Endothelial cell (in vitro differentiated cells): ENCODE data around the gene NOS3. TPM values are rescaled to one million over a fixed set of nuclear protein-coding genes. Genes with fewer than 3 reads are reported as not detected.
A peak's percentile ranks its signal among the peaks of the same experiment; 100 is the strongest.

Source experiments
- DNase-seq: peaks from one replicate; pipeline ENCODE4 v3.0.0; 2021; ENCODE audit warnings: low spot score
- H3K27ac Mint-ChIP-seq: one replicate; pipeline ENCODE4 v1.8.0; 2021; ENCODE audit warnings: mixed read lengths, inconsistent platforms; ENCODE audit not compliant: unreplicated experiment
- H3K27me3 Mint-ChIP-seq: one replicate; pipeline ENCODE4 v1.8.0; 2021; ENCODE audit warnings: mild to moderate bottlenecking, moderate library complexity, mixed read lengths, inconsistent platforms; ENCODE audit not compliant: unreplicated experiment
- H3K36me3 Mint-ChIP-seq: one replicate; pipeline ENCODE4 v1.8.0; 2021; ENCODE audit warnings: mild to moderate bottlenecking, low read depth, mixed read lengths, inconsistent platforms; ENCODE audit not compliant: unreplicated experiment
- H3K4me1 Mint-ChIP-seq: one replicate; pipeline ENCODE4 v1.8.0; 2021; ENCODE audit warnings: mild to moderate bottlenecking, mixed read lengths, inconsistent platforms; ENCODE audit not compliant: unreplicated experiment
- H3K4me3 Mint-ChIP-seq: one replicate; pipeline ENCODE4 v1.8.0; 2021; ENCODE audit warnings: mild to moderate bottlenecking, mixed read lengths, inconsistent platforms; ENCODE audit not compliant: unreplicated experiment
- H3K9me3 Mint-ChIP-seq: one replicate; pipeline ENCODE4 v1.8.0; 2021; ENCODE audit warnings: mixed read lengths, inconsistent platforms; ENCODE audit not compliant: unreplicated experiment
- CTCF ChIP-seq: fragments of 200-600 bp; sonication (generic); IDR thresholded peaks from one replicate; pipeline ENCODE4 v1.5.0; 2021; ENCODE audit warnings: antibody characterized with exemption; ENCODE audit not compliant: unreplicated experiment
- total RNA-seq: library from RNA; stranded (reverse); fragmentation: NEBNext Ultra II Directional; extraction: Animal tissue kit (Norgen Biotek cat#: 25700); gene quantifications from one replicate; pipeline ENCODE4 v1.2.1, GENCODE V29; 2021; ENCODE audit not compliant: unreplicated experiment

NOS3 gene
- total RNA-seq, 1 donor from 2014 or later = 102 TPM

GRCh38 chr7:150955519-150956394 lies 35.1 kb upstream of the NOS3 start:
- H3K36me3 Mint-ChIP-seq = no peaks in the 10 kb centered on the region
- no peak for DNase-seq
- H3K27me3 Mint-ChIP-seq = peaks cover 9% of the 10 kb centered on the region
- peaks cover 30% of the 10 kb centered on the region for H3K4me1 Mint-ChIP-seq
- H3K9me3 Mint-ChIP-seq = no peaks in the 10 kb centered on the region
- no peak for TF ChIP-seq CTCF
- H3K4me3 Mint-ChIP-seq = no peak overlapping the region
- no peak overlapping the region for H3K27ac Mint-ChIP-seq

GRCh38 chr7:150956395-150957132 lies 34.3 kb upstream of the NOS3 start:
- no peak for DNase-seq
- H3K4me1 Mint-ChIP-seq = peaks cover 30% of the 10 kb centered on the region
- TF ChIP-seq CTCF = no peak
- H3K27ac Mint-ChIP-seq = no peak overlapping the region
- no peaks in the 10 kb centered on the region for H3K36me3 Mint-ChIP-seq
- H3K9me3 Mint-ChIP-seq = no peaks in the 10 kb centered on the region
- H3K4me3 Mint-ChIP-seq = no peak overlapping the region
- peaks cover 9% of the 10 kb centered on the region for H3K27me3 Mint-ChIP-seq

GRCh38 chr7:150957133-150958020 lies 33.4 kb upstream of the NOS3 start:
- no peaks in the 10 kb centered on the region for H3K9me3 Mint-ChIP-seq
- TF ChIP-seq CTCF = no peak
- DNase-seq = no peak
- no peaks in the 10 kb centered on the region for H3K36me3 Mint-ChIP-seq
- H3K4me1 Mint-ChIP-seq = peaks cover 32% of the 10 kb centered on the region
- H3K27ac Mint-ChIP-seq = peak overlapping the region; percentile 38
- H3K27me3 Mint-ChIP-seq = peaks cover 9% of the 10 kb centered on the region
- H3K4me3 Mint-ChIP-seq = peak overlapping the region; percentile 40

GRCh38 chr7:150958062-150958552 lies 32.7 kb upstream of the NOS3 start:
- no peak for DNase-seq
- peak overlapping the region; percentile 36 for H3K27ac Mint-ChIP-seq
- no peak for TF ChIP-seq CTCF
- H3K4me3 Mint-ChIP-seq = no peak overlapping the region
- peaks cover 34% of the 10 kb centered on the region for H3K4me1 Mint-ChIP-seq
- no peaks in the 10 kb centered on the region for H3K9me3 Mint-ChIP-seq
- peaks cover 9% of the 10 kb centered on the region for H3K27me3 Mint-ChIP-seq
- H3K36me3 Mint-ChIP-seq = no peaks in the 10 kb centered on the region
